GM23338 (cell line): ENCODE data around the gene WNT5A. TPM values are rescaled to one million over a fixed set of nuclear protein-coding genes. Genes with fewer than 3 reads are reported as not detected.

ENCODE experiments used
- ATAC-seq: fragments of 200-7000 bp; cut with Tn5 transposase; 3 replicates; pipeline ENCODE4 v1.9.1; 2020
- DNase-seq: peaks from one replicate; pipeline ENCODE4 v3.0.0-alpha.2; 2015; ENCODE audit warnings: low spot score
- H2AFZ ChIP-seq: fragments of 200-600 bp; sonication (generic); 2 replicates; pipeline ENCODE4 v1.8.0; 2016; ENCODE audit warnings: antibody characterized with exemption, mild to moderate bottlenecking, moderate library complexity
- H3F3A ChIP-seq: fragments of 200-600 bp; sonication (generic); replicated peaks from 2 replicates; pipeline ENCODE4 v1.8.0; 2017; ENCODE audit warnings: antibody characterized with exemption, mixed run types, low read depth
- H3K27ac ChIP-seq: fragments of 200-600 bp; sonication (generic); 2 replicates; pipeline ENCODE4 v1.6.1; 2016; ENCODE audit warnings: low read depth
- H3K27me3 ChIP-seq: fragments of 200-600 bp; sonication (generic); 2 replicates; pipeline ENCODE4 v1.8.0; 2016; ENCODE audit warnings: mild to moderate bottlenecking, mixed run types, moderate library complexity; ENCODE audit not compliant: insufficient read depth
- H3K36me3 ChIP-seq: fragments of 200-600 bp; sonication (generic); 2 replicates; pipeline ENCODE4 v1.8.0; 2016; ENCODE audit warnings: mild to moderate bottlenecking; ENCODE audit not compliant: insufficient read depth
- H3K4me1 ChIP-seq: fragments of 200-600 bp; sonication (generic); 2 replicates; pipeline ENCODE4 v1.8.0; 2016; ENCODE audit warnings: mild to moderate bottlenecking, moderate library complexity; ENCODE audit not compliant: insufficient read depth
- H3K4me2 ChIP-seq: fragments of 200-600 bp; sonication (generic); 2 replicates; pipeline ENCODE4 v1.7.1; 2017; ENCODE audit warnings: mixed run types
- H3K4me3 ChIP-seq: fragments of 200-600 bp; sonication (generic); 2 replicates; pipeline ENCODE4 v1.6.1; 2016; ENCODE audit warnings: mixed run types
- H3K79me2 ChIP-seq: fragments of 200-600 bp; sonication (generic); replicated peaks from 2 replicates; pipeline ENCODE4 v1.8.0; 2017; ENCODE audit warnings: mild to moderate bottlenecking; ENCODE audit not compliant: insufficient read depth
- H3K9me2 ChIP-seq: fragments of 200-600 bp; sonication (generic); 2 replicates; pipeline ENCODE4 v1.8.0; 2017; ENCODE audit not compliant: insufficient read depth
- H4K20me1 ChIP-seq: fragments of 200-600 bp; sonication (generic); replicated peaks from 2 replicates; pipeline ENCODE4 v1.8.0; 2017; ENCODE audit warnings: mild to moderate bottlenecking; ENCODE audit not compliant: insufficient read depth
- H3K27ac Mint-ChIP-seq: 2 replicates; pipeline ENCODE4 v1.8.0; 2020; ENCODE audit warnings: inconsistent platforms, mild to moderate bottlenecking, moderate library complexity, mixed read lengths
- H3K27me3 Mint-ChIP-seq: 3 replicates; pipeline ENCODE4 v1.8.0; 2022; ENCODE audit warnings: low read depth, mild to moderate bottlenecking, moderate library complexity, mixed read lengths, inconsistent platforms; ENCODE audit not compliant: insufficient read depth, poor library complexity
- H3K36me3 Mint-ChIP-seq: 3 replicates; pipeline ENCODE4 v1.8.0; 2021; ENCODE audit warnings: low read depth, mild to moderate bottlenecking, inconsistent platforms, moderate library complexity, mixed read lengths
- H3K4me1 Mint-ChIP-seq: 3 replicates; pipeline ENCODE4 v1.8.0; 2020; ENCODE audit warnings: mild to moderate bottlenecking, inconsistent platforms, mixed read lengths
- H3K4me3 Mint-ChIP-seq: 3 replicates; pipeline ENCODE4 v1.8.0; 2021; ENCODE audit warnings: moderate library complexity, mild to moderate bottlenecking, inconsistent platforms, mixed read lengths
- H3K9me3 Mint-ChIP-seq: 3 replicates; pipeline ENCODE4 v1.8.0; 2020; ENCODE audit warnings: moderate library complexity, mild to moderate bottlenecking, inconsistent platforms, mixed read lengths
- CREB1 ChIP-seq: fragments of 250-450 bp; sonication (Bioruptor Pico); IDR thresholded peaks from 2 replicates; pipeline ENCODE4 v1.5.0; 2020; ENCODE audit warnings: low read depth, mild to moderate bottlenecking, moderate library complexity
- EZH2 ChIP-seq: fragments of 200-600 bp; sonication (generic); IDR thresholded peaks from one replicate; pipeline ENCODE4 v1.8.0; 2017; ENCODE audit warnings: antibody characterized with exemption, mild to moderate bottlenecking, low read depth; ENCODE audit not compliant: unreplicated experiment
- EZH2phosphoT487 ChIP-seq: fragments of 200-600 bp; sonication (generic); IDR thresholded peaks from one replicate; pipeline ENCODE4 v1.8.1; 2018; ENCODE audit warnings: antibody characterized with exemption; ENCODE audit not compliant: unreplicated experiment
- POLR2AphosphoS5 ChIP-seq: IDR thresholded peaks from 2 replicates; pipeline ENCODE4 v1.6.1; 2016; ENCODE audit warnings: antibody characterized with exemption, low read depth
- STAT1 ChIP-seq: IDR thresholded peaks from one replicate; pipeline ENCODE4 v1.6.1; 2016; ENCODE audit warnings: antibody characterized with exemption; ENCODE audit not compliant: unreplicated experiment
- ZNF114 ChIP-seq: fragments of 250-450 bp; sonication (Bioruptor Pico); IDR thresholded peaks from 2 replicates; pipeline ENCODE4 v1.5.0; 2020; ENCODE audit warnings: mild to moderate bottlenecking, moderate library complexity
- polyA plus RNA-seq: library from polyadenylated mRNA; unstranded; fragments of >200 nt; fragmentation: Nextera tagmentation; extraction: Ambion mirVana; gene quantifications from 2 replicates; pipeline ENCODE4 v1.2.1, GENCODE V29; 2016
- total RNA-seq: library from RNA; depleted of rRNA; stranded (reverse); fragments of >200 nt; shearing (Covaris generic); gene quantifications from 2 replicates; pipeline ENCODE4 v1.2.3, GENCODE V29; 2014
- TF ChIP-seq, protein P1 (sequence below): fragments of 250-450 bp; sonication (Bioruptor Pico); IDR thresholded peaks from 2 replicates; pipeline ENCODE4 v1.5.0; 2020; ENCODE audit warnings: mild to moderate bottlenecking, moderate library complexity
- TF ChIP-seq, protein P2 (sequence below): IDR thresholded peaks from 2 replicates; pipeline ENCODE4 v1.6.1; 2016; ENCODE audit warnings: antibody characterized with exemption

Gene WNT5A
- total and polyA plus RNA-seq, 2 experiments from 2014 or later: 0.53 to 4.0 TPM

DNA sequence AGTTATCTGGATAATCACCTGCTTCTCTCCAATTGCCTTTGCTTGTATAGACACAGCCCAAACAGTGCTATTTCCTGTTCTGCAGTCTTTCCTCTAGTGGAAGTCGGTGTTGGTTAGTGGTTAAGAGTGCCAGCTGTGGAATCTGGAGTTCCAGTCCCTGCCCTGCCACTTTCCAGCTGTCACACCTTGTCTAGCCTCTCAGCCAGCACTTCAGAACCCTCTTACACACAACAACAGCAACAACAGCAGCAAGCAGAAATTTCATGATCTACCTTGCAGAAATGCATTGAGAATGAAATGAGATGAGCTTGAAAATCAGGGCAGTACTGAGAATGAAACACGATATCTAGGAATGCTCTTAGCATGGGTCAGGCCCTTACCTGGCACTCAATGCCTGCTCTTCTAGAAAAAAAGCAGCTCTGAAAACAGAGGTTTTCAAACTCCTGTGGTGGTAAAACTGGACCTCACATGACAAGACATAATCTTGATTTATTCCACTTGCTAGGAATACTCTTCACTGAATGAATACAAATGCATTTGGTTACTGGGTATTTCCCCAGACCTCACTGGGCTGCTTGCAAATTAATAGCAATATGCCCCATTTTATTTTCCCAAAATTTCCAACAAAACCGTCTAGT, 3.3 kb upstream of the WNT5A start:
- no peak overlapping the region for H2AFZ ChIP-seq
- H3K4me3 ChIP-seq: peak overlapping the region; percentile 93
- peaks cover 72% of the 10 kb centered on the region for H3K27me3 ChIP-seq

DNA sequence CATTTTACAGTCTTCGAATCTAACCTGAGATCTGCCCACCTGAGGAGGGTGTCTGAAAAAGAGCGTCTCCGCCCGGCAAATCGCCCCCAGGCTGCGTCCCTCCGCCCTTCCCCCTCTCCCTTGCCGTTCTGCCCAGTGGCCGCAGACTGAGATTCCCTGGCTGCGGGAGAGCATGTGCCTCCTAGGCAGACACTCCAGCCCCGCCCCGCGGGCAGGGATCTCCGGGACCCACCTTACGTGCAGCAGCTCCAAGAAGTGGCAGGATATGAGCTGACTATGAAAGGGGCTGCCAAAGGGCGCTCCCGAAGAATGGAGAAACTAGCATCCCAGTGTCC, 2.7 kb upstream of the WNT5A start:
- peaks cover 7% of the 10 kb centered on the region for H3F3A ChIP-seq
- peak; percentile 74 for TF ChIP-seq EZH2
- TF ChIP-seq ZNF114 (CRISPR knock-in tag): no peak
- TF ChIP-seq, protein P1, sequence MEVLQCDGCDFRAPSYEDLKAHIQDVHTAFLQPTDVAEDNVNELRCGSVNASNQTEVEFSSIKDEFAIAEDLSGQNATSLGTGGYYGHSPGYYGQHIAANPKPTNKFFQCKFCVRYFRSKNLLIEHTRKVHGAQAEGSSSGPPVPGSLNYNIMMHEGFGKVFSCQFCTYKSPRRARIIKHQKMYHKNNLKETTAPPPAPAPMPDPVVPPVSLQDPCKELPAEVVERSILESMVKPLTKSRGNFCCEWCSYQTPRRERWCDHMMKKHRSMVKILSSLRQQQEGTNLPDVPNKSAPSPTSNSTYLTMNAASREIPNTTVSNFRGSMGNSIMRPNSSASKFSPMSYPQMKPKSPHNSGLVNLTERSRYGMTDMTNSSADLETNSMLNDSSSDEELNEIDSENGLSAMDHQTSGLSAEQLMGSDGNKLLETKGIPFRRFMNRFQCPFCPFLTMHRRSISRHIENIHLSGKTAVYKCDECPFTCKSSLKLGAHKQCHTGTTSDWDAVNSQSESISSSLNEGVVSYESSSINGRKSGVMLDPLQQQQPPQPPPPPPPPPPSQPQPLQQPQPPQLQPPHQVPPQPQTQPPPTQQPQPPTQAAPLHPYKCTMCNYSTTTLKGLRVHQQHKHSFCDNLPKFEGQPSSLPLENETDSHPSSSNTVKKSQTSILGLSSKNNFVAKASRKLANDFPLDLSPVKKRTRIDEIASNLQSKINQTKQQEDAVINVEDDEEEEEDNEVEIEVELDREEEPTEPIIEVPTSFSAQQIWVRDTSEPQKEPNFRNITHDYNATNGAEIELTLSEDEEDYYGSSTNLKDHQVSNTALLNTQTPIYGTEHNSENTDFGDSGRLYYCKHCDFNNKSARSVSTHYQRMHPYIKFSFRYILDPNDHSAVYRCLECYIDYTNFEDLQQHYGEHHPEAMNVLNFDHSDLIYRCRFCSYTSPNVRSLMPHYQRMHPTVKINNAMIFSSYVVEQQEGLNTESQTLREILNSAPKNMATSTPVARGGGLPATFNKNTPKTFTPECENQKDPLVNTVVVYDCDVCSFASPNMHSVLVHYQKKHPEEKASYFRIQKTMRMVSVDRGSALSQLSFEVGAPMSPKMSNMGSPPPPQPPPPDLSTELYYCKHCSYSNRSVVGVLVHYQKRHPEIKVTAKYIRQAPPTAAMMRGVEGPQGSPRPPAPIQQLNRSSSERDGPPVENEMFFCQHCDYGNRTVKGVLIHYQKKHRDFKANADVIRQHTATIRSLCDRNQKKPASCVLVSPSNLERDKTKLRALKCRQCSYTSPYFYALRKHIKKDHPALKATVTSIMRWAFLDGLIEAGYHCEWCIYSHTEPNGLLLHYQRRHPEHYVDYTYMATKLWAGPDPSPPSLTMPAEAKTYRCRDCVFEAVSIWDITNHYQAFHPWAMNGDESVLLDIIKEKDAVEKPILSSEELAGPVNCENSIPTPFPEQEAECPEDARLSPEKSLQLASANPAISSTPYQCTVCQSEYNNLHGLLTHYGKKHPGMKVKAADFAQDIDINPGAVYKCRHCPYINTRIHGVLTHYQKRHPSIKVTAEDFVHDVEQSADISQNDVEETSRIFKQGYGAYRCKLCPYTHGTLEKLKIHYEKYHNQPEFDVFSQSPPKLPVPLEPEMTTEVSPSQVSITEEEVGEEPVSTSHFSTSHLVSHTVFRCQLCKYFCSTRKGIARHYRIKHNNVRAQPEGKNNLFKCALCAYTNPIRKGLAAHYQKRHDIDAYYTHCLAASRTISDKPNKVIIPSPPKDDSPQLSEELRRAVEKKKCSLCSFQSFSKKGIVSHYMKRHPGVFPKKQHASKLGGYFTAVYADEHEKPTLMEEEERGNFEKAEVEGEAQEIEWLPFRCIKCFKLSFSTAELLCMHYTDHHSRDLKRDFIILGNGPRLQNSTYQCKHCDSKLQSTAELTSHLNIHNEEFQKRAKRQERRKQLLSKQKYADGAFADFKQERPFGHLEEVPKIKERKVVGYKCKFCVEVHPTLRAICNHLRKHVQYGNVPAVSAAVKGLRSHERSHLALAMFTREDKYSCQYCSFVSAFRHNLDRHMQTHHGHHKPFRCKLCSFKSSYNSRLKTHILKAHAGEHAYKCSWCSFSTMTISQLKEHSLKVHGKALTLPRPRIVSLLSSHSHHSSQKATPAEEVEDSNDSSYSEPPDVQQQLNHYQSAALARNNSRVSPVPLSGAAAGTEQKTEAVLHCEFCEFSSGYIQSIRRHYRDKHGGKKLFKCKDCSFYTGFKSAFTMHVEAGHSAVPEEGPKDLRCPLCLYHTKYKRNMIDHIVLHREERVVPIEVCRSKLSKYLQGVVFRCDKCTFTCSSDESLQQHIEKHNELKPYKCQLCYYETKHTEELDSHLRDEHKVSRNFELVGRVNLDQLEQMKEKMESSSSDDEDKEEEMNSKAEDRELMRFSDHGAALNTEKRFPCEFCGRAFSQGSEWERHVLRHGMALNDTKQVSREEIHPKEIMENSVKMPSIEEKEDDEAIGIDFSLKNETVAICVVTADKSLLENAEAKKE (CRISPR knock-in tag): no peak
- no peak for TF ChIP-seq POLR2AphosphoS5
- H3K27me3 ChIP-seq: peaks cover 77% of the 10 kb centered on the region
- peak overlapping the region; percentile 88 for H2AFZ ChIP-seq
- peak; percentile 12 for ATAC-seq
- peak overlapping the region; percentile 93 for H3K4me3 ChIP-seq
- Mint-ChIP-seq H3K4me1 (peaks cover 25% of the 10 kb centered on the region), H3K27ac (no peak overlapping the region), H3K27me3 (peaks cover 59% of the 10 kb centered on the region), H3K4me3 (peak overlapping the region; percentile 82), H3K9me3 (no peaks in the 10 kb centered on the region), H3K36me3 (no peaks in the 10 kb centered on the region)
- no peaks in the 10 kb centered on the region for H3K79me2 ChIP-seq
- H3K27ac ChIP-seq: no peak overlapping the region
- no peaks in the 10 kb centered on the region for H4K20me1 ChIP-seq
- H3K36me3 ChIP-seq: no peaks in the 10 kb centered on the region
- peak; percentile 76 for DNase-seq
- peak overlapping the region; percentile 100 for H3K4me2 ChIP-seq
- H3K4me1 ChIP-seq: peaks cover 21% of the 10 kb centered on the region
- no peaks in the 10 kb centered on the region for H3K9me2 ChIP-seq

More for the DNA sequence above, 3.3 kb upstream of the WNT5A start:
- no peaks in the 10 kb centered on the region for H4K20me1 ChIP-seq
- no peak overlapping the region for H3K27ac ChIP-seq
- Mint-ChIP-seq H3K4me3 (peak overlapping the region; percentile 82), H3K27ac (no peak overlapping the region), H3K9me3 (no peaks in the 10 kb centered on the region), H3K27me3 (peaks cover 57% of the 10 kb centered on the region), H3K36me3 (no peaks in the 10 kb centered on the region), H3K4me1 (peaks cover 25% of the 10 kb centered on the region)
- ATAC-seq (no peak), DNase-seq (peak; percentile 14)
- peak overlapping the region; percentile 100 for H3K4me2 ChIP-seq
- H3K36me3 ChIP-seq: no peaks in the 10 kb centered on the region
- peaks cover 19% of the 10 kb centered on the region; the same call in 1 of the 2 replicates for H3K4me1 ChIP-seq
- peaks cover 6% of the 10 kb centered on the region for H3F3A ChIP-seq
- no peaks in the 10 kb centered on the region for H3K79me2 ChIP-seq
- H3K9me2 ChIP-seq: no peaks in the 10 kb centered on the region
- TF ChIP-seq ZNF114 (CRISPR knock-in tag) (no peak), EZH2phosphoT487 (no peak), CREB1 (CRISPR knock-in tag) (no peak), POLR2AphosphoS5 (no peak), STAT1 (no peak)
- TF ChIP-seq, protein P2, sequence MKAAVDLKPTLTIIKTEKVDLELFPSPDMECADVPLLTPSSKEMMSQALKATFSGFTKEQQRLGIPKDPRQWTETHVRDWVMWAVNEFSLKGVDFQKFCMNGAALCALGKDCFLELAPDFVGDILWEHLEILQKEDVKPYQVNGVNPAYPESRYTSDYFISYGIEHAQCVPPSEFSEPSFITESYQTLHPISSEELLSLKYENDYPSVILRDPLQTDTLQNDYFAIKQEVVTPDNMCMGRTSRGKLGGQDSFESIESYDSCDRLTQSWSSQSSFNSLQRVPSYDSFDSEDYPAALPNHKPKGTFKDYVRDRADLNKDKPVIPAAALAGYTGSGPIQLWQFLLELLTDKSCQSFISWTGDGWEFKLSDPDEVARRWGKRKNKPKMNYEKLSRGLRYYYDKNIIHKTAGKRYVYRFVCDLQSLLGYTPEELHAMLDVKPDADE: no peak
